Suppressor macrophage treated with lipopolysaccharide for 1 hour (primary cell): ENCODE data around the gene LPCAT1.
A peak's percentile ranks its signal among the peaks of the same experiment; 100 is the strongest.

Experiments
- DNase-seq, 3 donors: peaks; one replicate each; pipeline ENCODE4 v3.0.0-alpha.2; 2020 to 2022

The LPCAT1 gene

GRCh38 chr5:1494780-1495524 lies 28.8 kb downstream of the LPCAT1 start:
- peak; percentile 77 to 83 (median 81) for DNase-seq

GRCh38 chr5:1493941-1494340 lies 29.8 kb downstream of the LPCAT1 start:
- no peak for DNase-seq

GRCh38 chr5:1493413-1493812 lies 30.3 kb downstream of the LPCAT1 start:
- DNase-seq = no peak

- no peak for DNase-seq
Measured at GRCh38 chr5:1492757-1493156, 31.0 kb downstream of the LPCAT1 start.

GRCh38 chr5:1490376-1490775 lies 33.4 kb downstream of the LPCAT1 start:
- DNase-seq = peak; percentile 40 to 63 (median 51)

- DNase-seq = no peak
Measured at GRCh38 chr5:1489754-1490153, 34.0 kb downstream of the LPCAT1 start.

- peak; percentile 90 to 96 (median 93) for DNase-seq
Measured at GRCh38 chr5:1488882-1489680, 34.7 kb downstream of the LPCAT1 start.

- no peak for DNase-seq
Measured at GRCh38 chr5:1487079-1487764, 36.5 kb downstream of the LPCAT1 start.

- no peak for DNase-seq
Measured at GRCh38 chr5:1486271-1486670, 37.5 kb downstream of the LPCAT1 start.

- no peak for DNase-seq
Measured at GRCh38 chr5:1485579-1486118, 38.1 kb downstream of the LPCAT1 start.

GRCh38 chr5:1484730-1485578 lies 38.8 kb downstream of the LPCAT1 start:
- DNase-seq = peak in 2 of 3 donors; percentile 37 to 50

GRCh38 chr5:1483856-1484729 lies 39.7 kb downstream of the LPCAT1 start:
- DNase-seq = no peak

GRCh38 chr5:1483064-1483463 lies 40.7 kb downstream of the LPCAT1 start:
- DNase-seq = no peak

- DNase-seq = no peak
Measured at GRCh38 chr5:1481959-1482331, 41.8 kb downstream of the LPCAT1 start.

- peak; percentile 16 to 29 (median 18) for DNase-seq
Measured at GRCh38 chr5:1481266-1481958, 42.3 kb downstream of the LPCAT1 start.

GRCh38 chr5:1480806-1481205 lies 43.0 kb downstream of the LPCAT1 start:
- no peak for DNase-seq

- DNase-seq = peak; percentile 97 to 98 (median 97)
Measured at GRCh38 chr5:1480217-1480616, 43.5 kb downstream of the LPCAT1 start.

- peak; percentile 89 to 97 (median 96) for DNase-seq
Measured at GRCh38 chr5:1479581-1480188, 44.1 kb downstream of the LPCAT1 start.

- DNase-seq = no peak
Measured at GRCh38 chr5:1479066-1479465, 44.7 kb downstream of the LPCAT1 start.
